ENCODE data around the gene CTRL. TPM values are rescaled to one million over a fixed set of nuclear protein-coding genes. Genes with fewer than 3 reads are reported as not detected.
A peak's percentile ranks its signal among the peaks of the same experiment; 100 is the strongest.

The CTRL gene
- total and polyA plus RNA-seq, 4 donors: 1.0 to 2.5 (median 2.0) TPM; not detected in 1

DNA sequence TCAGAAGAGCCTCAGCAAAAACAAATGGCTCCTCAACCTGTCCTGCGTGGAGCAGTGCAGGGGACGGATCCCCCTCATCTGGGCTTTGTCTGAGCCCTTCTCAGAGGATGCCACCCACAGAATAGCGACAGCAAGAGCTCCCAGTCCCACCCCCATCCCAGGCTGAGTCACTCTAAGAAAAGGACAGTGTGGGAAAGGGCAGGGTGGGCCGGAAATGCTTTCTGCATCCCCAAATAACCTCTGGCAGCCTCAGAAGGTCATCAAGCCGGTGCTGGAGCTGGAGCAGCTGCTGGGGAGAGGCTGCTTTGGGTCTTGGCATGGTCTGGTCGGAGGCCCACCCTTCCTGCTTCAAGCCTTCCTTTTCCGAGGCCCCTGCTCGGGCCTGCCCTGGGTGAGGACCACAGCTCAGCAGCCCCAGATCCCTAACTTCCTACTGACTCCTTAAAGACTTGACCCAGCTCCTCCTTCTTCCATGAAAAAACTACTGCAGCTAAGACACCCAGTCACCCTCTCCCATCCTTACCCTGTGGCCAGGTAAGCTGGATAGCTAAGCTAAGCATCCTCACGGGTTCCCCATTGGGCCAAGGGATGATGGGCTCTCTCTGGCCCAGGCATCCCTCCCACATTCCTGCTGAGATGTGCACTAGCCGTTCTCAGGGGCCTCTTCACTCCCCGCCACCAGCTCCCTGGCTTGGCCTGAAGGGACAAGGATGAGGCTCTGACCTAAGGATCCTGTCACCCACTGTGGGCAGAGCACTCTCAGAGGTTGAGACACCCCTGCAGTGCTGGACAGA, 28.1 kb upstream of the CTRL start:
- TF ChIP-seq CTCF (IDR thresholded peaks at IDR 0.05; ENCODE audit: control extremely low read depth, extremely low read depth): no peak
- H3K27ac ChIP-seq (ENCODE audit: low read depth in 1 of 2, low read length in 1 of 2): peak overlapping the region; percentile 77 to 84
- no peaks in the 10 kb centered on the region for H3K27me3 ChIP-seq (ENCODE audit: control insufficient read depth in 3 of 3, insufficient read depth in 3 of 3, low read length in 2 of 3)
- H3K4me3 ChIP-seq: no peak overlapping the region
- DNase-seq (peak in 1 of 3 donors; percentile 49), ATAC-seq (ENCODE audit: insufficient read depth, low FRiP score) (peak; percentile 32)
- 66 to 79% methylated on average over 11 of the region's 11 CpGs for WGBS, 2 donors
- peaks cover 0 to 41% (median 12%) of the 10 kb centered on the region in 5 donors for H3K4me1 ChIP-seq (ENCODE audit: control insufficient read depth in 5 of 5, insufficient read depth in 5 of 5, low read length in 5 of 5)
- H3K36me3 ChIP-seq (ENCODE audit: control insufficient read depth in 4 of 4, insufficient read depth in 4 of 4, low read length in 4 of 4): peaks cover 9 to 49% (median 31%) of the 10 kb centered on the region in 4 donors
- no peaks in the 10 kb centered on the region for H3K9me3 ChIP-seq (ENCODE audit: control insufficient read depth in 4 of 4, insufficient read depth in 3 of 4, low read length in 3 of 4)
- H3K9ac ChIP-seq (ENCODE audit: insufficient read depth in 1 of 2, low read length in 2 of 2): no peak overlapping the region

DNA sequence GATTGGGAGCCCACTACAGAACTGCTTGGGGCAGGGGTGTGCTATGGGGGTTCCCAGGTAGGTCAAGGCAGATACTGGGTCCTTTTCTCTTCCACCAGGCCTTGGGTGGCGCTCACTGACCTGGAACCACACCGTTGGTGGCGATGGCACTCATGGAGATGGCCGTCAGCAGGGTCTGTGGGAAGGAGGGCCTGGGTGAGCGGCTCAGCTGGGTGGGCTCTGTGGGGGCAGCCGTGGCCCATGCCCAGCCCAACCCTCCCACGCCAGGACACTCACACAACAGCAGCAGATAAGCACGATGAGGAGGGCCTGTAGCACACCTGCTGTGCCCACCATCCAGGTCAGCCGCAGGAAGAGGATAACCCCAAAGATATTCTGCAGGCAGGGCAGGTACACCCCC, 26.0 kb upstream of the CTRL start:
- DNase-seq (no peak), ATAC-seq (ENCODE audit: insufficient read depth, low FRiP score) (no peak)
- peaks cover 9 to 48% (median 40%) of the 10 kb centered on the region in 4 donors for H3K36me3 ChIP-seq (ENCODE audit: control insufficient read depth in 4 of 4, insufficient read depth in 4 of 4, low read length in 4 of 4)
- no peaks in the 10 kb centered on the region for H3K27me3 ChIP-seq (ENCODE audit: control insufficient read depth in 3 of 3, insufficient read depth in 3 of 3, low read length in 2 of 3)
- TF ChIP-seq CTCF (IDR thresholded peaks at IDR 0.05; ENCODE audit: control extremely low read depth, extremely low read depth): no peak
- no peak overlapping the region for H3K4me3 ChIP-seq
- H3K9ac ChIP-seq (ENCODE audit: insufficient read depth in 1 of 2, low read length in 2 of 2): no peak overlapping the region
- 97 to 99% methylated on average over 9 of the region's 9 CpGs for WGBS, 2 donors
- peaks cover 0 to 29% (median 0%) of the 10 kb centered on the region in 5 donors for H3K4me1 ChIP-seq (ENCODE audit: control insufficient read depth in 5 of 5, insufficient read depth in 5 of 5, low read length in 5 of 5)
- H3K9me3 ChIP-seq (ENCODE audit: control insufficient read depth in 4 of 4, insufficient read depth in 3 of 4, low read length in 3 of 4): no peaks in the 10 kb centered on the region
- H3K27ac ChIP-seq (ENCODE audit: low read depth in 1 of 2, low read length in 1 of 2): no peak overlapping the region

DNA sequence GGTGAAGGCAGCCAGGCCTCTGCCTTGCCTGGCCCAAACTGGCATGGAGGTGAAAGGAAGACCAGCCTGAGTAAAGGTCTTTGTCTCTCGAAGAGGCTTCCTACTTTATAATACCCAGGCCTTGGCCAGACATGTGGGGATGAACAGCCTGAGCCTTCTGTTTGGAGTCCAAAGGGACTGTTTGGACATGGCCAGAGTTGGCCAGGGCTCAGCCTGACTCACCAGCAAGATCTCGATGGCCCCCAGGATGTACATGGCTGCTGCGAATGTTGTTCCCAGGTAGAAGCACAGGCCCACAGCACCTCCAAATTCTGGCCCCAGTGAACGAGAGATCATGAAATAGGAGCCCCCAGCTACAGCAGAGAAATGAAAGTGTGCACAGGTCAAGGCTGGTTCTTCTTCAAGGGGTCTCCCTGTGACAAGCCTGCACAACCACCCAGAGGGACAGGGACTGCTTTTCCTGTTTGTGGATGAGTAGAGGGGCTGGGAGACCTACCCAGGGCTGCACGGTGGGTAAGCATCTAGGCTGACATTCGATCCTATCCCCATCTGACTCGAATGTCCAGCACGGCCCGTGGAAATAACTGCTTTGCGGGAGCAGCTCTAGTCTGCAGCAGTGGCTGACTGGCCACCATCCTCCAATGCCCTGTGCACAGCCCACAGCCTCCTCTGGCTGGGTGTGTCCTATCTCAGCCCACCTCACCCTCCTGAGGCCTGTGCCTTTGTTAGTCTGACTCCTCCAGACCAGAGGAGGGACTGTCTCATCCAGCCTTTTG, 22.9 kb upstream of the CTRL start:
- no peak for DNase-seq
- Histone ChIP-seq H3K36me3 (ENCODE audit: control insufficient read depth in 4 of 4, insufficient read depth in 4 of 4, low read length in 4 of 4) (peaks cover 17 to 54% (median 36%) of the 10 kb centered on the region in 4 donors), H3K9me3 (ENCODE audit: control insufficient read depth in 4 of 4, insufficient read depth in 3 of 4, low read length in 3 of 4) (no peaks in the 10 kb centered on the region), H3K9ac (ENCODE audit: insufficient read depth in 1 of 2, low read length in 2 of 2) (no peak overlapping the region), H3K27ac (ENCODE audit: low read depth in 1 of 2, low read length in 1 of 2) (no peak overlapping the region), H3K4me1 (ENCODE audit: control insufficient read depth in 5 of 5, insufficient read depth in 5 of 5, low read length in 5 of 5) (peaks cover 0 to 12% (median 8%) of the 10 kb centered on the region in 5 donors), H3K27me3 (ENCODE audit: control insufficient read depth in 3 of 3, insufficient read depth in 3 of 3, low read length in 2 of 3) (no peaks in the 10 kb centered on the region), H3K4me3 (no peak overlapping the region)
- WGBS, 2 donors: 90 to 95% methylated on average over 10 of the region's 10 CpGs
- ATAC-seq (ENCODE audit: insufficient read depth, low FRiP score): no peak
- TF ChIP-seq CTCF (IDR thresholded peaks at IDR 0.05; ENCODE audit: control extremely low read depth, extremely low read depth): no peak
